ENCODE measurements around the gene METTL24. TPM values are rescaled to one million over a fixed set of nuclear protein-coding genes. Genes with fewer than 3 reads are reported as not detected.
"Not testable (repeated sequence)": the region's sequence is repeated elsewhere in the genome, so short reads cannot be mapped to it uniquely, and the experiment has no call there.

The METTL24 gene
- total and polyA plus RNA-seq, 10 of the 15 experiments (the other 5 are each of a cell fraction or from before 2014, with no cell fraction given), result 0.20 TPM; not detected in 9

GRCh38 chr6:110244621-110245020 is 113.5 kb downstream of the METTL24 start:
- H3K4me3 ChIP-seq; H3K36me3 ChIP-seq (ENCODE audit: control insufficient read depth in 2 of 2, insufficient read depth in 2 of 2, low read length in 1 of 2); H3K27ac ChIP-seq (ENCODE audit: control insufficient read depth, insufficient read depth); RAD21 ChIA-PET (ENCODE audit: unreplicated experiment); H3K27me3 ChIP-seq (replicated peaks in 1 of 2; ENCODE audit: control insufficient read depth in 2 of 2, insufficient read depth in 2 of 2, low read length in 1 of 2); SMC1A ChIA-PET (ENCODE audit: uncharacterized antibody, unreplicated experiment); H4K20me1 ChIP-seq (ENCODE audit: control insufficient read depth, insufficient read depth); POLR2A ChIA-PET; DNase-seq (ENCODE audit: low read depth, low spot score); in situ Hi-C loops (cut with MboI); H3K9me3 ChIP-seq (replicated peaks; ENCODE audit: control insufficient read depth, insufficient read depth, low read length); H3K9ac ChIP-seq (ENCODE audit: control insufficient read depth, insufficient read depth, low read length); H3K4me2 ChIP-seq (ENCODE audit: control insufficient read depth, insufficient read depth); FAIRE-seq; H3K4me1 ChIP-seq (ENCODE audit: control insufficient read depth, insufficient read depth, low read length); H2AFZ ChIP-seq (ENCODE audit: control insufficient read depth, low read depth, low read length); CTCF ChIA-PET; ATAC-seq; intact Hi-C loops (cut with micrococcal nuclease; ENCODE audit: unreplicated experiment); H3K79me2 ChIP-seq (ENCODE audit: control insufficient read depth, insufficient read depth, low read length); BruUV-seq (replicated peaks): not testable (repeated sequence)
- WGBS (ENCODE audit: insufficient coverage, insufficient replicate concordance, low lambda C conversion rate, missing lambda C conversion rate), result 57% methylated on average over 3 of the region's 3 CpGs

GRCh38 chr6:110239526-110240274 is 118.4 kb downstream of the METTL24 start:
- H3K27ac ChIP-seq (ENCODE audit: control insufficient read depth, insufficient read depth), result no peak overlapping the region
- TF ChIP-seq ZZZ3 (IDR thresholded peaks at IDR 0.05; ENCODE audit: control insufficient read depth, insufficient read length, low read depth) (no peak), SKIL (IDR thresholded peaks at IDR 0.05; ENCODE audit: low read depth, poor library complexity, severe bottlenecking) (no peak), TBL1XR1 (IDR thresholded peaks at IDR 0.05; ENCODE audit: low read depth, low read length) (no peak), CHD2 (IDR thresholded peaks at IDR 0.05; ENCODE audit: borderline replicate concordance, low read depth, low read length) (no peak), NR2C1 (IDR thresholded peaks at IDR 0.05) (no peak), BCLAF1 (IDR thresholded peaks at IDR 0.05) (no peak), E2F4 (IDR thresholded peaks at IDR 0.05; ENCODE audit: low read depth, low read length) (no peak), DPF2 (IDR thresholded peaks at IDR 0.05) (no peak), YY1 (IDR thresholded peaks at IDR 0.05; ENCODE audit: low read depth, low read length) (no peak), TAF1 (IDR thresholded peaks at IDR 0.05; ENCODE audit: borderline replicate concordance, low read depth, low read length) (no peak)
- in situ Hi-C loops (cut with MboI) (no loop called here), intact Hi-C loops (cut with micrococcal nuclease; ENCODE audit: unreplicated experiment) (no loop called here)
- ChIA-PET SMC1A (ENCODE audit: uncharacterized antibody, unreplicated experiment) (no interaction called here), RAD21 (ENCODE audit: unreplicated experiment) (no interaction called here), CTCF (no interaction called here), POLR2A (interaction anchor here (0.6 kb wide), 1 partner anchor 13 kb away, joined by 3 read pairs; no protein-coding TSS in a partner anchor)
- H3K79me2 ChIP-seq (ENCODE audit: control insufficient read depth, insufficient read depth, low read length), result no peaks in the 10 kb centered on the region
- BruUV-seq (replicated peaks), result no TSS peak
- H3K27me3 ChIP-seq (replicated peaks in 1 of 2; ENCODE audit: control insufficient read depth in 2 of 2, insufficient read depth in 2 of 2, low read length in 1 of 2), result no peaks in the 10 kb centered on the region
- ATAC-seq (no peak), DNase-seq (ENCODE audit: low read depth, low spot score) (no peak), FAIRE-seq (no peak)
- H3K4me2 ChIP-seq (ENCODE audit: control insufficient read depth, insufficient read depth), result no peak overlapping the region
- no peak overlapping the region for H3K4me3 ChIP-seq
- no peak overlapping the region for H2AFZ ChIP-seq (ENCODE audit: control insufficient read depth, low read depth, low read length)
- H3K4me1 ChIP-seq (ENCODE audit: control insufficient read depth, insufficient read depth, low read length), result no peaks in the 10 kb centered on the region
- no peaks in the 10 kb centered on the region for H4K20me1 ChIP-seq (ENCODE audit: control insufficient read depth, insufficient read depth)
- no peaks in the 10 kb centered on the region for H3K36me3 ChIP-seq (ENCODE audit: control insufficient read depth in 2 of 2, insufficient read depth in 2 of 2, low read length in 1 of 2)
- 97% methylated on average over 1 of the region's 1 CpG for WGBS (ENCODE audit: insufficient coverage, insufficient replicate concordance, low lambda C conversion rate, missing lambda C conversion rate)
- H3K9me3 ChIP-seq (replicated peaks; ENCODE audit: control insufficient read depth, insufficient read depth, low read length), result no peaks in the 10 kb centered on the region
- no peak overlapping the region for H3K9ac ChIP-seq (ENCODE audit: control insufficient read depth, insufficient read depth, low read length)

Measured in GM12878 (cell line).